IMR-90 (cell line): Measurements from ENCODE around the gene PCYT2. TPM values are rescaled to one million over a fixed set of nuclear protein-coding genes. Genes with fewer than 3 reads are reported as not detected.

ENCODE experiments used
- ATAC-seq: fragments of 200-7000 bp; cut with Tn5 transposase; 2 replicates; pipeline ENCODE4 v1.9.1; 2020; ENCODE audit warnings: low read depth, mild to moderate bottlenecking, moderate library complexity
- BruUV-seq: library from RNA; stranded (reverse); fragments of 400-500 nt; replicated peaks from 2 replicates; lab custom pipeline; 2021; lab: Mats Ljungman, UMichigan
- CTCF ChIA-PET: fragments of 300-600 bp; formaldehyde crosslinking; extraction: SDS; loops from one replicate; lab custom pipeline; 2021; ENCODE audit warnings: antibody characterized with exemption; lab: Yijun Ruan, JAX
- POLR2A ChIA-PET: fragments of 300-600 bp; sonication (Branson Sonifier 250); formaldehyde crosslinking; loops from one replicate; lab custom pipeline; 2022; ENCODE audit warnings: antibody characterized with exemption; ENCODE audit not compliant: unreplicated experiment; lab: Charles Lee
- DNase-seq: peaks from one replicate; pipeline ENCODE4 v3.0.0; 2013
- H2AFZ ChIP-seq: replicated peaks from 2 replicates; pipeline ENCODE3; 2013; ENCODE audit warnings: low read length, mild to moderate bottlenecking; ENCODE audit not compliant: poor library complexity
- H2AK5ac ChIP-seq: 2 replicates; pipeline ENCODE4 v1.6.1; 2013; ENCODE audit warnings: low read depth, low read length, inconsistent platforms
- H2AK9ac ChIP-seq: replicated peaks from 2 replicates; pipeline ENCODE3; 2013; ENCODE audit warnings: mild to moderate bottlenecking, low read depth, low read length, moderate library complexity; ENCODE audit not compliant: poor library complexity
- H2BK120ac ChIP-seq: 2 replicates; pipeline ENCODE4 v1.6.1; 2013; ENCODE audit warnings: low read depth, low read length, inconsistent platforms
- H2BK15ac ChIP-seq: 3 replicates; pipeline ENCODE4 v1.6.1; 2013; ENCODE audit warnings: low read depth, low read length, inconsistent platforms
- H2BK20ac ChIP-seq: 2 replicates; pipeline ENCODE4 v1.6.1; 2013; ENCODE audit warnings: low read depth, mild to moderate bottlenecking, inconsistent platforms, low read length, moderate library complexity
- H2BK5ac ChIP-seq: 2 replicates; pipeline ENCODE4 v1.6.1; 2013; ENCODE audit warnings: mild to moderate bottlenecking, low read depth, low read length, inconsistent platforms; ENCODE audit not compliant: poor library complexity, severe bottlenecking
- H3K14ac ChIP-seq: replicated peaks from 2 replicates; pipeline ENCODE4 v1.6.1; 2013; ENCODE audit warnings: low read depth, low read length, inconsistent platforms
- H3K18ac ChIP-seq: 2 replicates; pipeline ENCODE4 v1.6.1; 2013; ENCODE audit warnings: low read depth, low read length, control low read depth
- H3K23ac ChIP-seq: 2 replicates; pipeline ENCODE4 v1.6.1; 2013; ENCODE audit warnings: low read depth, low read length, inconsistent platforms
- H3K27ac ChIP-seq: 2 replicates; pipeline ENCODE4 v1.5.1; 2013; ENCODE audit warnings: mild to moderate bottlenecking, control low read depth, low read length; ENCODE audit not compliant: insufficient read depth
- H3K27me3 ChIP-seq: 2 replicates; pipeline ENCODE4 v1.6.1; 2013; ENCODE audit warnings: low read length; ENCODE audit not compliant: control insufficient read depth, insufficient read depth
- H3K36me3 ChIP-seq: 2 replicates; pipeline ENCODE4 v1.6.1; 2013; ENCODE audit warnings: low read length, mixed read lengths; ENCODE audit not compliant: control insufficient read depth, insufficient read depth
- H3K4ac ChIP-seq: 2 replicates; pipeline ENCODE4 v1.6.1; 2013; ENCODE audit warnings: low read depth, low read length, inconsistent platforms
- H3K4me1 ChIP-seq: 2 replicates; pipeline ENCODE4 v1.6.1; 2013; ENCODE audit warnings: low read length, mixed read lengths; ENCODE audit not compliant: control insufficient read depth, insufficient read depth
- H3K4me2 ChIP-seq: 2 replicates; pipeline ENCODE4 v1.6.1; 2013; ENCODE audit warnings: low read depth, mild to moderate bottlenecking, control low read depth, low read length, moderate library complexity
- H3K4me3 ChIP-seq: 2 replicates; pipeline ENCODE4 v1.5.1; 2013; ENCODE audit warnings: low read depth, mild to moderate bottlenecking, control low read depth, low read length, moderate library complexity; ENCODE audit not compliant: insufficient read depth
- H3K56ac ChIP-seq: 2 replicates; pipeline ENCODE4 v1.6.1; 2013; ENCODE audit warnings: low read length, inconsistent platforms; ENCODE audit not compliant: insufficient read depth; ENCODE audit errors: extremely low read depth
- H3K79me1 ChIP-seq, 2 experiments: 2 replicates each; pipeline ENCODE4 v1.6.1; 2013; ENCODE audit warnings: low read length in 2 of 2, inconsistent platforms in 1 of 2, low read depth in 1 of 2
- H3K9ac ChIP-seq: 2 replicates; pipeline ENCODE4 v1.6.1; 2013; ENCODE audit warnings: low read depth, low read length, control low read depth
- H3K9me1 ChIP-seq: 2 replicates; pipeline ENCODE4 v1.6.1; 2013; ENCODE audit warnings: low read length, inconsistent platforms; ENCODE audit not compliant: insufficient read depth
- H3K9me3 ChIP-seq: 2 replicates; pipeline ENCODE4 v1.6.1; 2013; ENCODE audit warnings: low read length; ENCODE audit not compliant: control insufficient read depth, insufficient read depth
- H4K20me1 ChIP-seq: 2 replicates; pipeline ENCODE4 v1.6.1; 2013; ENCODE audit warnings: low read length, inconsistent platforms; ENCODE audit not compliant: insufficient read depth
- H4K5ac ChIP-seq: 2 replicates; pipeline ENCODE4 v1.6.1; 2013; ENCODE audit warnings: mild to moderate bottlenecking, low read depth, low read length, control low read depth
- H4K8ac ChIP-seq, 2 experiments: 2 replicates each; pipeline ENCODE4 v1.6.1; 2013; ENCODE audit warnings: low read depth in 2 of 2, low read length in 2 of 2, control low read depth in 1 of 2, inconsistent platforms in 1 of 2
- H4K91ac ChIP-seq: 2 replicates; pipeline ENCODE4 v1.6.1; 2013; ENCODE audit warnings: low read depth, low read length, inconsistent platforms; ENCODE audit not compliant: insufficient read depth
- BHLHE40 ChIP-seq: fragments of 150-350 bp; IDR thresholded peaks from 2 replicates; pipeline ENCODE4 v1.6.1; 2016; ENCODE audit warnings: mild to moderate bottlenecking, low read depth, low read length
- CEBPB ChIP-seq: IDR thresholded peaks from 2 replicates; pipeline ENCODE4 v1.6.1; 2012; ENCODE audit warnings: low read depth, low read length, improper control_type of control experiment
- CHD1 ChIP-seq: IDR thresholded peaks from 2 replicates; pipeline ENCODE4 v1.6.1; 2012; ENCODE audit warnings: low read depth, low read length, improper control_type of control experiment
- ELK1 ChIP-seq: fragments of 150-350 bp; IDR thresholded peaks from 2 replicates; pipeline ENCODE4 v1.6.1; 2016; ENCODE audit warnings: low read depth, mild to moderate bottlenecking, low read length, moderate library complexity, borderline replicate concordance
- FOS ChIP-seq: fragments of 150-350 bp; IDR thresholded peaks from 2 replicates; pipeline ENCODE4 v1.6.1; 2016; ENCODE audit warnings: low read depth, low read length
- MAFK ChIP-seq: IDR thresholded peaks from 2 replicates; pipeline ENCODE4 v1.6.1; 2012; ENCODE audit warnings: low read depth, low read length, improper control_type of control experiment
- MAZ ChIP-seq: IDR thresholded peaks from 2 replicates; pipeline ENCODE4 v1.6.1; 2012; ENCODE audit warnings: low read depth, mild to moderate bottlenecking, low read length, improper control_type of control experiment, moderate library complexity, borderline replicate concordance
- POLR2A ChIP-seq: IDR thresholded peaks from 2 replicates; pipeline ENCODE4 v1.6.1; 2012; ENCODE audit warnings: mild to moderate bottlenecking, low read depth, low read length
- RFX5 ChIP-seq: IDR thresholded peaks from 2 replicates; pipeline ENCODE4 v1.8.0; 2012; ENCODE audit warnings: low read depth, mild to moderate bottlenecking, low read length, moderate library complexity
- WGBS, 2 experiments: methylation state at CpG; one replicate each; pipeline versions ENCODE4 v1.1.5 to v1.1.7; 2013; ENCODE audit warnings: missing lambda C conversion rate in 2 of 2; ENCODE audit not compliant: insufficient read length in 1 of 2; ENCODE audit errors: extremely low coverage in 2 of 2; 5-methylcytosine and 5-hydroxymethylcytosine counted together
- dilution Hi-C: fragments of 300-500 bp; cut with HindIII; formaldehyde crosslinking; loops from one replicate; pipeline ENCODE4 v1.14.3; 2018; ENCODE audit warnings: low sequenced_read_pairs; ENCODE audit not compliant: unreplicated experiment
- in situ Hi-C: fragments of 300-500 bp; cut with MboI; formaldehyde crosslinking; loops from 3 replicates; pipeline ENCODE4 v1.14.3; 2019; ENCODE audit warnings: low sequenced_read_pairs, inconsistent platforms, mixed read lengths
- intact Hi-C: fragments of 100-400 bp; cut with micrococcal nuclease; formaldehyde crosslinking; loops from 2 replicates; pipeline ENCODE4 v1.10.0; 2022
- polyA plus RNA-seq, 3 experiments: library from polyadenylated mRNA; depleted of rRNA; stranded (reverse); fragments of >200 nt; gene quantifications; 2 replicates each; pipeline ENCODE4 v1.2.3, GENCODE V29; 2012; ENCODE audit warnings: low replicate concordance in 1 of 3
- total RNA-seq: library from RNA; depleted of rRNA; stranded (reverse); fragments of >200 nt; gene quantifications from 2 replicates; pipeline ENCODE4 v1.2.3, GENCODE V29; 2012
- TF ChIP-seq, protein P1 (sequence below): conservative IDR thresholded peaks from 2 replicates; pipeline ENCODE4 v1.5.1; 2012; ENCODE audit warnings: mild to moderate bottlenecking, low read depth, low read length, improper control_type of control experiment
- TF ChIP-seq, protein P2 (sequence below): fragments of 150-350 bp; IDR thresholded peaks from 2 replicates; pipeline ENCODE4 v1.6.1; 2017; ENCODE audit warnings: mild to moderate bottlenecking, antibody characterized with exemption, low read length, low read depth

The PCYT2 gene
- total and polyA plus RNA-seq, 2 of the 4 experiments (the other 2 are of a cell fraction), result 37.3 to 38.5 TPM

GRCh38 chr17:81908793-81909192 is 2.4 kb downstream of the PCYT2 start:
- no peak overlapping the region for H4K91ac ChIP-seq
- ATAC-seq (no peak), DNase-seq (no peak)
- no peaks in the 10 kb centered on the region for H3K9me3 ChIP-seq
- no peak overlapping the region for H2BK5ac ChIP-seq
- no peak overlapping the region for H3K4me3 ChIP-seq
- no peak overlapping the region for H2AFZ ChIP-seq
- H4K8ac ChIP-seq, result no peak overlapping the region
- H3K4ac ChIP-seq, result no peak overlapping the region
- 100% methylated on average over 2 of the region's 11 CpGs; no CpG with 5 or more reads in 1 of the 2 experiments for WGBS, 2 experiments
- H3K79me1 ChIP-seq, result peaks cover 0 to 18% of the 10 kb centered on the region in 2 experiments; a peak in 2 of 4 replicates
- ChIA-PET POLR2A (no interaction called here), CTCF (no interaction called here)
- H4K20me1 ChIP-seq, result peaks cover 14% of the 10 kb centered on the region
- no peak overlapping the region for H3K18ac ChIP-seq
- no peak overlapping the region for H2BK15ac ChIP-seq
- peak overlapping the region; percentile 35 for H2AK9ac ChIP-seq
- H2AK5ac ChIP-seq, result no peak overlapping the region
- TF ChIP-seq CEBPB (no peak), POLR2A (no peak), RFX5 (no peak), BHLHE40 (no peak), CHD1 (no peak), ELK1 (no peak), FOS (no peak), MAZ (no peak), MAFK (no peak)
- TF ChIP-seq, protein P1, sequence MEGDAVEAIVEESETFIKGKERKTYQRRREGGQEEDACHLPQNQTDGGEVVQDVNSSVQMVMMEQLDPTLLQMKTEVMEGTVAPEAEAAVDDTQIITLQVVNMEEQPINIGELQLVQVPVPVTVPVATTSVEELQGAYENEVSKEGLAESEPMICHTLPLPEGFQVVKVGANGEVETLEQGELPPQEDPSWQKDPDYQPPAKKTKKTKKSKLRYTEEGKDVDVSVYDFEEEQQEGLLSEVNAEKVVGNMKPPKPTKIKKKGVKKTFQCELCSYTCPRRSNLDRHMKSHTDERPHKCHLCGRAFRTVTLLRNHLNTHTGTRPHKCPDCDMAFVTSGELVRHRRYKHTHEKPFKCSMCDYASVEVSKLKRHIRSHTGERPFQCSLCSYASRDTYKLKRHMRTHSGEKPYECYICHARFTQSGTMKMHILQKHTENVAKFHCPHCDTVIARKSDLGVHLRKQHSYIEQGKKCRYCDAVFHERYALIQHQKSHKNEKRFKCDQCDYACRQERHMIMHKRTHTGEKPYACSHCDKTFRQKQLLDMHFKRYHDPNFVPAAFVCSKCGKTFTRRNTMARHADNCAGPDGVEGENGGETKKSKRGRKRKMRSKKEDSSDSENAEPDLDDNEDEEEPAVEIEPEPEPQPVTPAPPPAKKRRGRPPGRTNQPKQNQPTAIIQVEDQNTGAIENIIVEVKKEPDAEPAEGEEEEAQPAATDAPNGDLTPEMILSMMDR, result no peak
- TF ChIP-seq, protein P2, sequence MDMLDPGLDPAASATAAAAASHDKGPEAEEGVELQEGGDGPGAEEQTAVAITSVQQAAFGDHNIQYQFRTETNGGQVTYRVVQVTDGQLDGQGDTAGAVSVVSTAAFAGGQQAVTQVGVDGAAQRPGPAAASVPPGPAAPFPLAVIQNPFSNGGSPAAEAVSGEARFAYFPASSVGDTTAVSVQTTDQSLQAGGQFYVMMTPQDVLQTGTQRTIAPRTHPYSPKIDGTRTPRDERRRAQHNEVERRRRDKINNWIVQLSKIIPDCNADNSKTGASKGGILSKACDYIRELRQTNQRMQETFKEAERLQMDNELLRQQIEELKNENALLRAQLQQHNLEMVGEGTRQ, result no peak
- H3K36me3 ChIP-seq, result peaks cover 30% of the 10 kb centered on the region
- H3K23ac ChIP-seq, result no peak overlapping the region
- peaks cover 5% of the 10 kb centered on the region for H3K4me1 ChIP-seq
- no peak overlapping the region for H3K14ac ChIP-seq
- no peaks in the 10 kb centered on the region for H3K27me3 ChIP-seq
- BruUV-seq, result no TSS peak
- 0 out of 2 replicates have a peak, but pooled peaks cover 4% of the 10 kb centered on the region for H3K9me1 ChIP-seq
- no peak overlapping the region for H4K5ac ChIP-seq
- H3K27ac ChIP-seq, result no peak overlapping the region
- no peak overlapping the region for H2BK120ac ChIP-seq
- in situ Hi-C loops (no loop called here), dilution Hi-C loops (no loop called here), intact Hi-C loops (no loop called here)
- H3K9ac ChIP-seq, result no peak overlapping the region
- no peak overlapping the region for H2BK20ac ChIP-seq
- H3K4me2 ChIP-seq, result no peak overlapping the region
- no peak overlapping the region for H3K56ac ChIP-seq
